ENCODE measurements around the gene ATP13A5.

The ATP13A5 gene

DNA sequence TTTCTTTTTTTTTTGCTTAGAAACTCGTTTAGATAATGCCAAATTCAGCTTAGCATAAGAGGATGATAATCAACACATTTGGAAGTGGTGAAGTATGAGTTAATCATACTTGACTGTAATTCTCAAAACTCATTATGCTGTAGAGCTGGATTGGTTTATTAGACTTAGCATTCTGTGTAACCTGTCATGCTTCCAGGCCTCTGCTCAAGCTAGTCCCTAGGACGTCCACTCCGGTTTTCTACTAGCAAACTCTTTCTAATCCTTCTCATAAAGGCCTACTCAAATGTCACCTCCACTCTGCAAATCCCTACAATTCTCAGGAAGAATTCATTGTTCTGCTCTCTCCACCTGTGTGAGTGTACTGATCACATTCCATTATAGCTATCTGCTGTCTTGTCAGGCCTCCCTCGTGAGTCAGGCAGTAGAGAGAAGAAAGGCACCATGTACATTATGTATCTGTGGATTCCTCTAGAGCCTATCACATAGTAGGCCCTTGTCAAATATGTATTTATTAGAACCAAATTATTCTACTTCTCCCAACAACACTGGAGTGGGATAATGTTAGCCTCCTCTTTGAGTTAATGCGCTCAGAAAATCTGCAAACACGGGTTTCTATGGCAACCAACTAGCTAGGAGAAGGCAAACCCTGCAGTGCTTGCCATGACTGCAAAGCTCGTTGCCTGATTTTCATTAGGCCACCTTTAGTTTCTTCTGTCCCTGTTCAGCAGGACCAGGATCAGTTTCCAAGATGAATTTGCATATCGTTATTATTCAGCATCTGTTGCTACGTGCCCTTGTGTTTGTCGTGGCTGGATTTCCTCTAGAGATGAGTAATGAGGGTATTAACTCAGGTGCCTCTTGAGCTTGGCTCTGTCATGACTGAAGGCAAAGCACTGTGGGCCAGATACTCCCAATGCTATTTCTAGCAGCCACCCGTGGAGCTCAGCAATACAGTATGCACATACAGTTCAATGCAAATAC is 30.7 kb downstream of the ATP13A5 start:
- Histone ChIP-seq H3K27me3 (ENCODE audit: control insufficient read depth in 1 of 2, insufficient read depth in 2 of 2, low read length in 2 of 2) (no peaks in the 10 kb centered on the region), H3K9me3 (ENCODE audit: control insufficient read depth in 1 of 2, low read length in 2 of 2) (no peaks in the 10 kb centered on the region), H3K36me3 (ENCODE audit: control insufficient read depth in 1 of 2, insufficient read depth in 2 of 2, low read length in 2 of 2) (no peaks in the 10 kb centered on the region), H3K9ac (ENCODE audit: low read depth in 1 of 2, low read length in 2 of 2) (no peak overlapping the region), H3K4me1 (ENCODE audit: control insufficient read depth in 1 of 2, insufficient read depth in 2 of 2, low read length in 2 of 2) (no peaks in the 10 kb centered on the region), H3K27ac (ENCODE audit: low read depth, low read length) (no peak overlapping the region), H3K4me3 (ENCODE audit: low read depth in 1 of 2, low read length in 2 of 2) (no peak overlapping the region)

DNA sequence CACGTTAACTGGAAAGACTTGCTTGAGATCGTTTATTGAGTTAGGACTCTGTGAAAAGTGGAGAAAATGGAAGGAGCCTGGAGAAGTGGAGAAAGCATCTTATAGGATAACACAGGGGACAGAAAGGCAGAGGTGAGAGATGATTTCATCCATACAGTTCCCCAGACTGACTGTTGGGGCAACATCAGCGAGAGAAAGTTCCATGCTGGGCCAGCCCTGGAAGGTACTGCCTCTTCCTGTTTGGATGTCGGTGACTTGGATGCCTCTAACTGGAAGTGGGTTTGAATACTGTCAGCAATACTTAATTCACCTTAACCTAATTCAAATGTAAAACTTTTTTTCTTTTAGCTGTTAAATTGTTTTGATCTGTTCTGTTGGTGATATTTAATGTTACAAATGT is 32.3 kb downstream of the ATP13A5 start:
- Histone ChIP-seq H3K9me3 (ENCODE audit: control insufficient read depth in 1 of 2, low read length in 2 of 2) (no peaks in the 10 kb centered on the region), H3K27me3 (ENCODE audit: control insufficient read depth in 1 of 2, insufficient read depth in 2 of 2, low read length in 2 of 2) (no peaks in the 10 kb centered on the region), H3K4me1 (ENCODE audit: control insufficient read depth in 1 of 2, insufficient read depth in 2 of 2, low read length in 2 of 2) (no peaks in the 10 kb centered on the region), H3K36me3 (ENCODE audit: control insufficient read depth in 1 of 2, insufficient read depth in 2 of 2, low read length in 2 of 2) (no peaks in the 10 kb centered on the region), H3K9ac (ENCODE audit: low read depth in 1 of 2, low read length in 2 of 2) (no peak overlapping the region), H3K4me3 (ENCODE audit: low read depth in 1 of 2, low read length in 2 of 2) (no peak overlapping the region), H3K27ac (ENCODE audit: low read depth, low read length) (no peak overlapping the region)

DNA sequence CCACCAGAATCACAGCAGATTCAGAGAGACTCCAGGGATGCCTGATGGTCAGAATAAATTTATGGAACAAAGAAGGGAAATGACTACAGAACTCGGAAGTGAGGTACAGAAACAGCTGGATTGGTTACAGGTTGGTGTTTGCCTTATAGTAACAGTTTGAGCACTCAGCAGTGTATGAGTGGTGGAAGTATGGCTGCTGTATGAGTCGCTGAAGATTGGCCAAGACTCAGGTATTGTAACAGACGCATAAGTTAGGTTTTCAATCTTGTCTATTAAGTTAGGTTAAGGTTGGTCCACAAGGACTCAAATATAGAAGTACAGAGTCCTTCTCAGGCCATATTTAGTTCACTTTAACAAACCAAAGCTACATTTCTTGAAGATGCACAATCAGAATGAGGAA is 33.1 kb downstream of the ATP13A5 start:
- H3K4me3 ChIP-seq (ENCODE audit: low read depth in 1 of 2, low read length in 2 of 2), result no peak overlapping the region
- H3K4me1 ChIP-seq (ENCODE audit: control insufficient read depth in 1 of 2, insufficient read depth in 2 of 2, low read length in 2 of 2), result no peaks in the 10 kb centered on the region
- no peaks in the 10 kb centered on the region for H3K36me3 ChIP-seq (ENCODE audit: control insufficient read depth in 1 of 2, insufficient read depth in 2 of 2, low read length in 2 of 2)
- no peaks in the 10 kb centered on the region for H3K27me3 ChIP-seq (ENCODE audit: control insufficient read depth in 1 of 2, insufficient read depth in 2 of 2, low read length in 2 of 2)
- H3K9ac ChIP-seq (ENCODE audit: low read depth in 1 of 2, low read length in 2 of 2), result no peak overlapping the region
- no peaks in the 10 kb centered on the region for H3K9me3 ChIP-seq (ENCODE audit: control insufficient read depth in 1 of 2, low read length in 2 of 2)
- no peak overlapping the region for H3K27ac ChIP-seq (ENCODE audit: low read depth, low read length)

DNA sequence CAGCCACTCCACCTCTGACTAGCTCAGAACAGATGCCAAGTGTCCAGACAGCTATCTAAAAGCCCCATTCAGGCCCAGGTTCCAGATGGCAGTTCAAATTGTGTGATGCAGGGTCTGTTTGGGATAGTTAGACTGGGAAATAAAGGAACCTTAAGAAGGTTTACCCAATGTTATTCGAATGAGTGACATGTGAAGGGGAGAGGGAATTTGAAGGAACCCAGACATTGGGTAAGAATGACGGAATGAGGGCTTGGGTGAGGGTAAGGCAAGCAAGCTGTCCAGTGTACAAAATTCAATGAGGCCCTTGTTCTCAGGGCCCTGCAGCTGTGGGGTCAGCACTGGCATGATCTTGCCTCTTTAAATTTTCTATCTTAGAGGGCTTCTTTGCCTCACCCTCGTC is 34.1 kb downstream of the ATP13A5 start:
- H3K9me3 ChIP-seq (ENCODE audit: control insufficient read depth in 1 of 2, low read length in 2 of 2), result no peaks in the 10 kb centered on the region
- H3K27ac ChIP-seq (ENCODE audit: low read depth, low read length), result no peak overlapping the region
- no peaks in the 10 kb centered on the region for H3K27me3 ChIP-seq (ENCODE audit: control insufficient read depth in 1 of 2, insufficient read depth in 2 of 2, low read length in 2 of 2)
- H3K9ac ChIP-seq (ENCODE audit: low read depth in 1 of 2, low read length in 2 of 2), result no peak overlapping the region
- no peaks in the 10 kb centered on the region for H3K4me1 ChIP-seq (ENCODE audit: control insufficient read depth in 1 of 2, insufficient read depth in 2 of 2, low read length in 2 of 2)
- H3K4me3 ChIP-seq (ENCODE audit: low read depth in 1 of 2, low read length in 2 of 2), result no peak overlapping the region
- no peaks in the 10 kb centered on the region for H3K36me3 ChIP-seq (ENCODE audit: control insufficient read depth in 1 of 2, insufficient read depth in 2 of 2, low read length in 2 of 2)

DNA sequence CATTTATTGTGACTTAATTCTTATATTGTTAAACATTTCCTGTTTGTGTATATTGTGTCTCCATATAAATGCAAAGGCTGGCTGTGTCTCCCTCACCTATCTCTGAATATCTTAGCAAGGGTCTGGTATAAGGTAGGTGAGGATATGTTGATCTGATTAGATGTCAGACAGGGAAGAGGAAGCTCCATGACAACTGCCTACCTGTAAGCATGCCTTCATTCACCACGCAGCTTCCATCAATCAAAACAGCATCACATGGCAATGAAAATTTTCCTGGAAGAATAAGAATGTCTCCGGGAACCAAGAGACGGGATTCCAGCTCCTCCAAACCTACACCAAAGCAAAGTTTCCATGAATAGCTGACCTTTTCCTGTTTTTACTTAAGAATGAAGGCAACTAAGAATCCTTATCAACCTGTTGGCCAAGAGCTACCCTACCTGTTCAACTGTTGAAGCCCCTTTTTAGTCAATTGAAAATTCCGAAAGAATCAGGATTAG is 34.8 kb downstream of the ATP13A5 start:
- Histone ChIP-seq H3K4me3 (ENCODE audit: low read depth in 1 of 2, low read length in 2 of 2) (no peak overlapping the region), H3K36me3 (ENCODE audit: control insufficient read depth in 1 of 2, insufficient read depth in 2 of 2, low read length in 2 of 2) (no peaks in the 10 kb centered on the region), H3K9ac (ENCODE audit: low read depth in 1 of 2, low read length in 2 of 2) (no peak overlapping the region), H3K4me1 (ENCODE audit: control insufficient read depth in 1 of 2, insufficient read depth in 2 of 2, low read length in 2 of 2) (no peaks in the 10 kb centered on the region), H3K27me3 (ENCODE audit: control insufficient read depth in 1 of 2, insufficient read depth in 2 of 2, low read length in 2 of 2) (no peaks in the 10 kb centered on the region), H3K27ac (ENCODE audit: low read depth, low read length) (no peak overlapping the region), H3K9me3 (ENCODE audit: control insufficient read depth in 1 of 2, low read length in 2 of 2) (no peaks in the 10 kb centered on the region)

DNA sequence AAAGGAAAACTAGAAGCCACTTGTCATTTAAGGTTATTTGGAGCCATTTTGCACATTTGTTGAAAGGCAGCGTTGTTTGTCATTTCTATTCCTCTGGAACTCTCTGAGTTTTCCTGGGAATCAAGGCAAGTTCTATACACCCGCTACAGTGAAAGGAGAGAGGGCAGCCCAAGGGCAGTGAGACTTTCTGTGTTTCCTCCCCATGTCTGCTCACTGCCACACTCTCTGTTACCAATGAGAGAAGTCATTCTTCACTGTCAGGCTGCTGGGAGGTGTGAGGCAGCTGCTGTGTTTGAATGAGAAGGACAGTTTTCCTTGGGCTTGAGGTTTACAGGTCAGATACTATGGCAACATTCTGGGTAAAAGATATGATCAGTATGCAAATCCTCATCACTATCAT is 36.0 kb downstream of the ATP13A5 start:
- H3K27me3 ChIP-seq (ENCODE audit: control insufficient read depth in 1 of 2, insufficient read depth in 2 of 2, low read length in 2 of 2), result no peaks in the 10 kb centered on the region
- no peak overlapping the region for H3K4me3 ChIP-seq (ENCODE audit: low read depth in 1 of 2, low read length in 2 of 2)
- H3K4me1 ChIP-seq (ENCODE audit: control insufficient read depth in 1 of 2, insufficient read depth in 2 of 2, low read length in 2 of 2), result no peaks in the 10 kb centered on the region
- no peak overlapping the region for H3K9ac ChIP-seq (ENCODE audit: low read depth in 1 of 2, low read length in 2 of 2)
- no peaks in the 10 kb centered on the region for H3K9me3 ChIP-seq (ENCODE audit: control insufficient read depth in 1 of 2, low read length in 2 of 2)
- H3K36me3 ChIP-seq (ENCODE audit: control insufficient read depth in 1 of 2, insufficient read depth in 2 of 2, low read length in 2 of 2), result no peaks in the 10 kb centered on the region
- no peak overlapping the region for H3K27ac ChIP-seq (ENCODE audit: low read depth, low read length)

DNA sequence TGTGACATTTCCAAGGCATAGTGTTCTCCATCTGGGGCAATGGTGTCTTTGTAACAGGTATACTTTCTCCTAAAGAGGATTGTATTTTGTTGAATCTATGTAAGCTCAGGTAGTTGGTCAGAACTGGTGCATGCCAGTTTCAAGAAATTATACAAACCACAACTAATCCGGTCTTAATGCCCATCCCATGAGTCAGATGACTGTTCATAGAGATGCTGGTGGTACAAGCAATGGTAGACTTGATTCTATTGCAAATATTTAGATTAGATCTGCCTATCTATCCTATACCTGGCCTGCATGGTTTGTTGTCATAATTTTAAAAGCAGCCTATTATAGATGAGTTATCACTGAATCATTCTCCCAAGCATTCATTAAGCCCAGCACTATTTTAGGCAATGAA is 43.5 kb downstream of the ATP13A5 start:
- no peak overlapping the region for H3K4me3 ChIP-seq (ENCODE audit: low read depth in 1 of 2, low read length in 2 of 2)
- H3K9ac ChIP-seq (ENCODE audit: low read depth in 1 of 2, low read length in 2 of 2), result no peak overlapping the region
- H3K4me1 ChIP-seq (ENCODE audit: control insufficient read depth in 1 of 2, insufficient read depth in 2 of 2, low read length in 2 of 2), result no peaks in the 10 kb centered on the region
- H3K36me3 ChIP-seq (ENCODE audit: control insufficient read depth in 1 of 2, insufficient read depth in 2 of 2, low read length in 2 of 2), result no peaks in the 10 kb centered on the region
- H3K27ac ChIP-seq (ENCODE audit: low read depth, low read length), result no peak overlapping the region
- no peaks in the 10 kb centered on the region for H3K27me3 ChIP-seq (ENCODE audit: control insufficient read depth in 1 of 2, insufficient read depth in 2 of 2, low read length in 2 of 2)
- H3K9me3 ChIP-seq (ENCODE audit: control insufficient read depth in 1 of 2, low read length in 2 of 2), result no peaks in the 10 kb centered on the region

DNA sequence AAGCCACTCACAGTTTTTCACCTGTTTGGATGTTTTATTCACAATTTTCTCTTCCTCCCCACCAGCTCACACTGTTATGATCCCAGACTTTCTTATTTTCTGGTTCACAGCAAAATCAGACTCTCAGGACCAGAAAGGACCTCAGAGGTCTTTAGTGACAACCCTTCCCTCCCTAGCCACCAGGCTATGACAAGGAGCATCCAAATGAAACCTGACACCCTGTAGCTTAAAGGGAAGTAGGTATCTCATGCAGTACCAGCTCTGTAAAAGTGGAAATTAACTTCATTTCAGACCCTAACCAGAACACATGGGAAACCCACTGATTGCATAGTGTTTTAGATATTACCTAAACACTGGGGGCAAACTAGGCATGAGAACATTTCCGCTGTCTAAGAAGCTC is 45.3 kb downstream of the ATP13A5 start:
- H3K27me3 ChIP-seq (ENCODE audit: control insufficient read depth in 1 of 2, insufficient read depth in 2 of 2, low read length in 2 of 2), result no peaks in the 10 kb centered on the region
- H3K27ac ChIP-seq (ENCODE audit: low read depth, low read length), result no peak overlapping the region
- H3K36me3 ChIP-seq (ENCODE audit: control insufficient read depth in 1 of 2, insufficient read depth in 2 of 2, low read length in 2 of 2), result no peaks in the 10 kb centered on the region
- no peak overlapping the region for H3K4me3 ChIP-seq (ENCODE audit: low read depth in 1 of 2, low read length in 2 of 2)
- no peak overlapping the region for H3K9ac ChIP-seq (ENCODE audit: low read depth in 1 of 2, low read length in 2 of 2)
- H3K9me3 ChIP-seq (ENCODE audit: control insufficient read depth in 1 of 2, low read length in 2 of 2), result no peaks in the 10 kb centered on the region
- no peaks in the 10 kb centered on the region for H3K4me1 ChIP-seq (ENCODE audit: control insufficient read depth in 1 of 2, insufficient read depth in 2 of 2, low read length in 2 of 2)

DNA sequence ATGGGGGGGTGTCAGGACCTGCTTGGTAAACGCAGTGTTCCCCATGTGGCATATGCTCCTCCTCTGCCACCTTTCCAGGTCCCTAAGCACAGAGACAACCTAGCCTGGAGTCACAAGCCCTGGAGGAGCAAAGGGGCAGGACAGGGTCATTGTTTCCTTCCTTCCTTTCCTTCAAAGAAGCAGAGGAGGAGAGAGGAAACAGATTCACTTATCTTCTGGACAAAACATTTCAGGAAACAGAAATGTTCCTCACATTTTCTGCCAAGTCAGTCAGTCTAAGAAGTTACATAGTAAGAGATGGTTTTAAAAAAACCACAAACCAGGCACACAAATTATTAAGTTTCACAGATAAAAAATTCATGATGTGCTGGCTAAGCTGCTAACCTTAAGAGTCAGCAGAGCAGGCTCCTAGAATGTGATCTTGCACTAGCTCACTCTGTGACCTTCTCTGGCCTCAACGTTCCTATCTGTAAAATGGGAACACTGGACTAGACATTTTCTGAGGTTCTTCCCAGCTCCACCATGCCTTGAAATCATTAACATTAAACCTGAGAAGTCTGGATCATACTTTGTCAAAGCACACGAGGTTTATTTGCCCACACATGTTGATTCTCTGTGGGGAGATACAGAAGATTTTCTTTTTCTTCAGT is 47.9 kb downstream of the ATP13A5 start:
- no peaks in the 10 kb centered on the region for H3K27me3 ChIP-seq (ENCODE audit: control insufficient read depth in 1 of 2, insufficient read depth in 2 of 2, low read length in 2 of 2)
- H3K27ac ChIP-seq (ENCODE audit: low read depth, low read length), result no peak overlapping the region

DNA sequence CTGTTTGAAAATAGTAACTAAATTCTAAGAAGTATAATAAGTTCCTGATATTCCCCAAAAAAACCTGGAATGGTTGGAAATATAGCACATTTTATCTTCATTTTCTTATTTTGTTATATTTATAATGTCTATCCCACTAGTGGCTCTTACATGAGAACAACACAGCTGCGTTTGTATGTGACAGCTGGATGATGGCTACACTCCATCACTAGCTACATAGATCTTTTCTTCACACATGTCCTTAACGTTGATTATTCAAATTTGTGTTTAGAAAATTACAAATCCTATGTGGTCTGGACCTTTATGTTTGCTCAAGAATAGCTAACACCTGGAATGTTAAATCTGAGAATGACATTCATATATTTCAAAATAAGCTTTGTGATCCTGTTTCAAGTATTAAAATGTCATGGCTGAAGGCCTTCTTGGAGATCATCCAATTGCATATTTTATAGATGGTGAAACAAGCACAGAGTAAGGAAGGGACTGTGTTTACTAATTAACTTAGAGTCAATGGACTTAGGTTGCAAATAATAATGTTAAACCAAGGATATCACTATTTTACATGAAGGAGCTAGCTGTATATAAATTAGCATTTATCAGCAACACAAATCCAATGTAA is 60.8 kb downstream of the ATP13A5 start:
- Histone ChIP-seq H3K27me3 (ENCODE audit: control insufficient read depth in 1 of 2, insufficient read depth in 2 of 2, low read length in 2 of 2) (no peaks in the 10 kb centered on the region), H3K4me1 (ENCODE audit: control insufficient read depth in 1 of 2, insufficient read depth in 2 of 2, low read length in 2 of 2) (no peaks in the 10 kb centered on the region), H3K36me3 (ENCODE audit: control insufficient read depth in 1 of 2, insufficient read depth in 2 of 2, low read length in 2 of 2) (no peaks in the 10 kb centered on the region), H3K4me3 (ENCODE audit: low read depth in 1 of 2, low read length in 2 of 2) (no peak overlapping the region), H3K27ac (ENCODE audit: low read depth, low read length) (no peak overlapping the region), H3K9ac (ENCODE audit: low read depth in 1 of 2, low read length in 2 of 2) (no peak overlapping the region), H3K9me3 (ENCODE audit: control insufficient read depth in 1 of 2, low read length in 2 of 2) (no peaks in the 10 kb centered on the region)

More for the DNA sequence above, 47.9 kb downstream of the ATP13A5 start:
- H3K4me1 ChIP-seq (ENCODE audit: control insufficient read depth in 1 of 2, insufficient read depth in 2 of 2, low read length in 2 of 2), result no peaks in the 10 kb centered on the region
- no peaks in the 10 kb centered on the region for H3K36me3 ChIP-seq (ENCODE audit: control insufficient read depth in 1 of 2, insufficient read depth in 2 of 2, low read length in 2 of 2)
- no peaks in the 10 kb centered on the region for H3K9me3 ChIP-seq (ENCODE audit: control insufficient read depth in 1 of 2, low read length in 2 of 2)
- no peak overlapping the region for H3K4me3 ChIP-seq (ENCODE audit: low read depth in 1 of 2, low read length in 2 of 2)
- H3K9ac ChIP-seq (ENCODE audit: low read depth in 1 of 2, low read length in 2 of 2), result no peak overlapping the region
